ENCODE results near the gene GAB2. TPM values are rescaled to one million over a fixed set of nuclear protein-coding genes. Genes with fewer than 3 reads are reported as not detected.

The GAB2 gene
- polyA plus RNA-seq, 2 donors, result 6.2 to 6.6 TPM

- H3K27me3 ChIP-seq (ENCODE audit: control insufficient read depth in 1 of 2, insufficient read depth in 2 of 2, low read length in 2 of 2), result no peaks in the 10 kb centered on the region
- H3K4me3 ChIP-seq (ENCODE audit: low read depth in 1 of 2, low read length in 2 of 2), result peak overlapping the region; percentile 63 to 93
- peak overlapping the region in 1 of 2 donors; percentile 19 for H3K27ac ChIP-seq (ENCODE audit: low read depth in 2 of 2, low read length in 1 of 2)
- H3K9me3 ChIP-seq (ENCODE audit: control insufficient read depth in 2 of 2, insufficient read depth in 1 of 2, low read depth in 1 of 2, low read length in 1 of 2), result no peaks in the 10 kb centered on the region
- peaks cover 11 to 14% of the 10 kb centered on the region in 2 donors for H3K4me1 ChIP-seq (ENCODE audit: control insufficient read depth in 2 of 2, insufficient read depth in 2 of 2, low read length in 1 of 2)
- no peaks in the 10 kb centered on the region for H3K36me3 ChIP-seq (ENCODE audit: control insufficient read depth in 2 of 2, insufficient read depth in 2 of 2, low read length in 1 of 2)
- WGBS, 2 donors, result 21 to 29% methylated on average over 18 of the region's 18 CpGs
Measured at GRCh38 chr11:78189174-78189724, 228.4 kb downstream of the GAB2 start.

GRCh38 chr11:78188286-78189173 lies 229.1 kb downstream of the GAB2 start, which contains the start of the genes KCTD21 and USP35:
KCTD21 (minus strand) TSS chr11:78188626; CDS start chr11:78174554, 14,072 bp downstream.
USP35 (plus strand) TSS chr11:78188919; CDS start chr11:78196246, 7,327 bp downstream.
- Histone ChIP-seq H3K27ac (ENCODE audit: low read depth in 2 of 2, low read length in 1 of 2) (peak within 1 kb of the TSS; percentile 82 to 94), H3K4me3 (ENCODE audit: low read depth in 1 of 2, low read length in 2 of 2) (peak within 1 kb of the TSS; percentile 63 to 93), H3K36me3 (ENCODE audit: control insufficient read depth in 2 of 2, insufficient read depth in 2 of 2, low read length in 1 of 2) (no peaks in the 10 kb centered on the region), H3K4me1 (ENCODE audit: control insufficient read depth in 2 of 2, insufficient read depth in 2 of 2, low read length in 1 of 2) (peaks cover 11 to 14% of the 10 kb centered on the region in 2 donors), H3K27me3 (ENCODE audit: control insufficient read depth in 1 of 2, insufficient read depth in 2 of 2, low read length in 2 of 2) (no peaks in the 10 kb centered on the region), H3K9me3 (ENCODE audit: control insufficient read depth in 2 of 2, insufficient read depth in 1 of 2, low read depth in 1 of 2, low read length in 1 of 2) (no peaks in the 10 kb centered on the region)
- 0% methylated on average over 69 to 74 of the region's 74 CpGs for WGBS, 2 donors

- Histone ChIP-seq H3K4me3 (ENCODE audit: low read depth in 1 of 2, low read length in 2 of 2) (peak overlapping the region; percentile 63 to 93), H3K4me1 (ENCODE audit: control insufficient read depth in 2 of 2, insufficient read depth in 2 of 2, low read length in 1 of 2) (peaks cover 11 to 14% of the 10 kb centered on the region in 2 donors), H3K36me3 (ENCODE audit: control insufficient read depth in 2 of 2, insufficient read depth in 2 of 2, low read length in 1 of 2) (no peaks in the 10 kb centered on the region), H3K27me3 (ENCODE audit: control insufficient read depth in 1 of 2, insufficient read depth in 2 of 2, low read length in 2 of 2) (no peaks in the 10 kb centered on the region), H3K9me3 (ENCODE audit: control insufficient read depth in 2 of 2, insufficient read depth in 1 of 2, low read depth in 1 of 2, low read length in 1 of 2) (no peaks in the 10 kb centered on the region), H3K27ac (ENCODE audit: low read depth in 2 of 2, low read length in 1 of 2) (peak overlapping the region; percentile 82 to 94)
- WGBS, 2 donors, result 16 to 20% methylated on average over 31 of the region's 31 CpGs
Measured at GRCh38 chr11:78187366-78188285, 230.0 kb downstream of the GAB2 start.

GRCh38 chr11:78181185-78181584 lies 236.4 kb downstream of the GAB2 start:
- peaks cover 4 to 5% of the 10 kb centered on the region in 2 donors for H3K4me1 ChIP-seq (ENCODE audit: control insufficient read depth in 2 of 2, insufficient read depth in 2 of 2, low read length in 1 of 2)
- WGBS, 2 donors, result 68% methylated on average over 2 of the region's 2 CpGs
- H3K36me3 ChIP-seq (ENCODE audit: control insufficient read depth in 2 of 2, insufficient read depth in 2 of 2, low read length in 1 of 2), result peaks cover under 1 to 5% of the 10 kb centered on the region in 2 donors
- H3K27me3 ChIP-seq (ENCODE audit: control insufficient read depth in 1 of 2, insufficient read depth in 2 of 2, low read length in 2 of 2), result no peaks in the 10 kb centered on the region
- H3K27ac ChIP-seq (ENCODE audit: low read depth in 2 of 2, low read length in 1 of 2), result peak overlapping the region; percentile 31 to 51
- no peaks in the 10 kb centered on the region for H3K9me3 ChIP-seq (ENCODE audit: control insufficient read depth in 2 of 2, insufficient read depth in 1 of 2, low read depth in 1 of 2, low read length in 1 of 2)
- no peak overlapping the region for H3K4me3 ChIP-seq (ENCODE audit: low read depth in 1 of 2, low read length in 2 of 2)

- peak overlapping the region in 1 of 2 donors; percentile 51 for H3K27ac ChIP-seq (ENCODE audit: low read depth in 2 of 2, low read length in 1 of 2)
- no peaks in the 10 kb centered on the region for H3K27me3 ChIP-seq (ENCODE audit: control insufficient read depth in 1 of 2, insufficient read depth in 2 of 2, low read length in 2 of 2)
- H3K36me3 ChIP-seq (ENCODE audit: control insufficient read depth in 2 of 2, insufficient read depth in 2 of 2, low read length in 1 of 2), result peaks cover 2 to 5% of the 10 kb centered on the region in 2 donors
- WGBS, 2 donors, result 81 to 84% methylated on average over 4 of the region's 4 CpGs
- H3K9me3 ChIP-seq (ENCODE audit: control insufficient read depth in 2 of 2, insufficient read depth in 1 of 2, low read depth in 1 of 2, low read length in 1 of 2), result no peaks in the 10 kb centered on the region
- H3K4me3 ChIP-seq (ENCODE audit: low read depth in 1 of 2, low read length in 2 of 2), result no peak overlapping the region
- peaks cover 4 to 5% of the 10 kb centered on the region in 2 donors for H3K4me1 ChIP-seq (ENCODE audit: control insufficient read depth in 2 of 2, insufficient read depth in 2 of 2, low read length in 1 of 2)
Measured at GRCh38 chr11:78180751-78181150, 236.9 kb downstream of the GAB2 start.

- WGBS, 2 donors, result 84 to 86% methylated on average over 7 of the region's 7 CpGs
Measured at GRCh38 chr11:78179459-78180071, 238.1 kb downstream of the GAB2 start.

GRCh38 chr11:78177216-78177615 lies 240.4 kb downstream of the GAB2 start:
- 92 to 95% methylated on average over 7 of the region's 7 CpGs for WGBS, 2 donors
- H3K36me3 ChIP-seq (ENCODE audit: control insufficient read depth in 2 of 2, insufficient read depth in 2 of 2, low read length in 1 of 2), result peaks cover 13 to 14% of the 10 kb centered on the region in 2 donors
- peaks cover 4 to 5% of the 10 kb centered on the region in 2 donors for H3K4me1 ChIP-seq (ENCODE audit: control insufficient read depth in 2 of 2, insufficient read depth in 2 of 2, low read length in 1 of 2)
- no peaks in the 10 kb centered on the region for H3K27me3 ChIP-seq (ENCODE audit: control insufficient read depth in 1 of 2, insufficient read depth in 2 of 2, low read length in 2 of 2)
- H3K27ac ChIP-seq (ENCODE audit: low read depth in 2 of 2, low read length in 1 of 2), result no peak overlapping the region
- H3K4me3 ChIP-seq (ENCODE audit: low read depth in 1 of 2, low read length in 2 of 2), result no peak overlapping the region
- no peaks in the 10 kb centered on the region for H3K9me3 ChIP-seq (ENCODE audit: control insufficient read depth in 2 of 2, insufficient read depth in 1 of 2, low read depth in 1 of 2, low read length in 1 of 2)

More at GRCh38 chr11:78179459-78180071, 238.1 kb downstream of the GAB2 start:
- peaks cover 4 to 5% of the 10 kb centered on the region in 2 donors for H3K4me1 ChIP-seq (ENCODE audit: control insufficient read depth in 2 of 2, insufficient read depth in 2 of 2, low read length in 1 of 2)
- no peak overlapping the region for H3K4me3 ChIP-seq (ENCODE audit: low read depth in 1 of 2, low read length in 2 of 2)
- no peak overlapping the region for H3K27ac ChIP-seq (ENCODE audit: low read depth in 2 of 2, low read length in 1 of 2)
- H3K27me3 ChIP-seq (ENCODE audit: control insufficient read depth in 1 of 2, insufficient read depth in 2 of 2, low read length in 2 of 2), result no peaks in the 10 kb centered on the region
- no peaks in the 10 kb centered on the region for H3K9me3 ChIP-seq (ENCODE audit: control insufficient read depth in 2 of 2, insufficient read depth in 1 of 2, low read depth in 1 of 2, low read length in 1 of 2)
- peaks cover 2 to 5% of the 10 kb centered on the region in 2 donors for H3K36me3 ChIP-seq (ENCODE audit: control insufficient read depth in 2 of 2, insufficient read depth in 2 of 2, low read length in 1 of 2)

- no peak overlapping the region for H3K27ac ChIP-seq (ENCODE audit: low read depth in 2 of 2, low read length in 1 of 2)
- peaks cover 14 to 18% of the 10 kb centered on the region in 2 donors for H3K36me3 ChIP-seq (ENCODE audit: control insufficient read depth in 2 of 2, insufficient read depth in 2 of 2, low read length in 1 of 2)
- H3K4me3 ChIP-seq (ENCODE audit: low read depth in 1 of 2, low read length in 2 of 2), result no peak overlapping the region
- 93 to 94% methylated on average over 10 of the region's 10 CpGs for WGBS, 2 donors
- peaks cover 4 to 5% of the 10 kb centered on the region in 2 donors for H3K4me1 ChIP-seq (ENCODE audit: control insufficient read depth in 2 of 2, insufficient read depth in 2 of 2, low read length in 1 of 2)
- H3K9me3 ChIP-seq (ENCODE audit: control insufficient read depth in 2 of 2, insufficient read depth in 1 of 2, low read depth in 1 of 2, low read length in 1 of 2), result no peaks in the 10 kb centered on the region
- no peaks in the 10 kb centered on the region for H3K27me3 ChIP-seq (ENCODE audit: control insufficient read depth in 1 of 2, insufficient read depth in 2 of 2, low read length in 2 of 2)
Measured at GRCh38 chr11:78176605-78177141, 240.9 kb downstream of the GAB2 start.
